HG02763 (cell line): ENCODE data around the gene SVEP1.

Experiments
- ATAC-seq: cut with Tn5 transposase; IDR thresholded peaks from one replicate; pipeline ENCODE4 v1.9.1; 2021; ENCODE audit warnings: mild to moderate bottlenecking, moderate library complexity; ENCODE audit not compliant: unreplicated experiment

Gene SVEP1

DNA sequence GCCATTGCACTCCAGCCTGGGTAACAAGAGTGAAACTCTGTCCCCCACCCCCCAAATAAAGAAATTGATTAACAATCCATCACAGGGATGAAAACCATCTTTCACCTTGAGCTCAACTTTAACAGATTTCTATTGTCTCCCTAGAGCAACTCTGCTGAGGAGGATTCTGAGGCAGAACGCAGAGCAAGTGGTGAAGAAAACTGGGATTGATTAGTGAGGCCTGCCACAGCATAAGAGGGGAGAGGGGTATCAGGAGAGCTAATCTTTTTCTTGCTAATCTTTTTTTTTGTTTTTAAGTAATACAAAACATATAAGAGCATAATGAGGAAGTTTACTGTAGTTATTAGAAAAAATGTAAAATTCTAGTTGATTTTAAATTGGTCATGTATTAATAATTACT is 250.8 kb downstream of the SVEP1 start:
- no peak for ATAC-seq

DNA sequence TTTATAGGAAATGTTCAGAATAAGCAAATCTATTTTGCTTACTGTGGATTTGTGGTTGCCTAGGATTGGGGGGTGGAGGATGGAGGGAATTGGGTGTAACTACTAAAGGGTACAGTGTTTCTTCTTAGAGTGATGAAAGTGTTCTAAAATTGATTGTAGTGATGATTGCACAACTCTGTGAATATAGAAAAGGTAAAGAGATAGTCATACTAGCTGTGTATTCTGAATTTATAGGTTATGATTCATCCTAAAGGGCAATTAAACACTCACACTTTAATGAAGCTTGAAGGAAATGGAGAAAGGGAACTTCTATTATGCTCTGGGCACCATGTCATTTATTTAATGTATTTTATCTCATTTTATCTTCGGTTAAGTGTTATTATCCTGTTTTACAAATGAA is 251.8 kb downstream of the SVEP1 start:
- ATAC-seq = no peak

DNA sequence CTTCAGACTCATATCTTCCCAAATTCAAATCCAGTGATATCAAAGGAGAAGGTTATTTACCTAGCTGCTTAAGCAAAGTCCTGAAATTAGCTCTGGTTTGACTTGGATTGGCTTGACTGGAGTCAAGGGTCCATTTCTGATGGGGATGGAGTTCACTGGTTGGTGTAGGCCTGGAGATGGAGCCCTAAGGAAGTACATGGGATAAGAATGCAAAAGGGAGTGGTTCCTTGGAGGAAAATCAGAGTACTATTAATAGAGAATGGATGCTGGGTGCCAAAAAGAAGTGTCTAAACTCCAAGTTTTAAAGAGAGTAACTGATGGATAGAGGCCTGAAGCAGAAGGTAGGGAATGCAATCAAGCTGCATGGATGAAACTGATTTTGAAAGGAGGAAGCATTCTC is 255.7 kb downstream of the SVEP1 start:
- no peak for ATAC-seq

DNA sequence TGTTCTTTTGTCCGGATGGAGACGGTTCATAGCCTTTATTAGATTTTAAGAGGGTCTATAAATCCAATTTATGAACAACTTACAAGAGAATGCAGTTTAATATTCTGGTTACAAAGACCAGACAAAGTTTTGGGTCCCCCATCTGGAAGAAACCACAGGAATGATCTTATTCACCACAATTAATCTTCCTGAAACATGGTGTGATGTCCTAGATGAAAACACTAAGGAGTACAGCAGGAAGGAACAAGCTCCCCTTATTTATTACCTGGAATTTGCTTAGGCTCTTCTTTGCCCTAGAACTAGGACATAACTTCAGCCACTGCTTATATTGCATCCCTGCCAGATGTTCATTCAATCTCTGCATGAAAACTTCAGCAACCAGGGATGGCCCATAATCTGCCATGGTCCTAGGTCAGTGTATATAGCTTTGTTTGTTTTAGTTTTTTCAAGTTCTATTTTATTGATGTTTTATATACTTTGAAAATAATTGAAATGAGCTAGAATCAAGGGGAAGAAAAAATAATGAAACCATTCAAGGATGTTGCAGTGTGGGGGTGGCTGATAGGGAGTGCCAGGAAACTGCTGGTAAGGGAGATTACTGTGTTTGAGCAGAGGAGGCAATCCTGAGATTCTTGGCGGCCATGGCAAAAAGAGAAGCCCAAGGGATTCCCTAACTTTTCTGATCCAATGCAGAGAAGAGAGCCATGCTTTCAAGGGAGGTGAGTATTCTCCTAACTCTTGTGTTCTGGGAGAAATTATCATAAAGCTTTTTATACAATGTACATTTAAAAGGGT is 258.7 kb downstream of the SVEP1 start:
- ATAC-seq = no peak

DNA sequence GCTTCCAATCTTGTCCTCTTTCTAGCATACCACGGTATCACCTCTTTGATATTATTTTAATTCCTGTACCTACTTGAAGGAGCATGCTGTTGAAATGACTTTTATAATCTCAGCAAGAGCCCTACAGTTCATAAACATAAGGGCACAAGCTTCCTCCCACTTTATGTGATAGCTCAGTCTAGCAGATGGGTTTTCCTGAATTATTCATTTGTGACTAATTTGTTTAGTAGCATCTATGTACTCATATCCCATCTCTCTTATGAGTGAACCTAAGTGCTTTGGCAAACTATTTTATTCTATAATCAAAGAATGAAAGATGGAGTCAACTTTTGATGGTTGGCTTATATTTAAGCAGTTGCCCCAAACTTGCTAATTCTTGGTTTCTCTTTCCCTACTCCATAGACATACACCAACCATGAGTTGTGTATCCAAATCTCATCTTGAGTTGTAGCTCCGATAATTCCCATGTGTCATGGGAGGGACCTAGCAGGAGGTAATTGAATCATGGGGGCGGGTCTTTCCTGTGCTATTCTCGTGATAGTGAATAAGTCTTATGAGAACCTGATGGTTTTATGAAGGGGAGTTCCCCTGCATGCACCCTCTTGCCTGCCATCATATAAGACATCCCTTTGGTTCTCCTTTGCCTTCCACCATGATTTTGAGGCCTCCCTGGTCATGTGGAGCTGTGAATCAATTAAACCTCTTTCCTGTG is 259.6 kb downstream of the SVEP1 start:
- ATAC-seq = no peak

DNA sequence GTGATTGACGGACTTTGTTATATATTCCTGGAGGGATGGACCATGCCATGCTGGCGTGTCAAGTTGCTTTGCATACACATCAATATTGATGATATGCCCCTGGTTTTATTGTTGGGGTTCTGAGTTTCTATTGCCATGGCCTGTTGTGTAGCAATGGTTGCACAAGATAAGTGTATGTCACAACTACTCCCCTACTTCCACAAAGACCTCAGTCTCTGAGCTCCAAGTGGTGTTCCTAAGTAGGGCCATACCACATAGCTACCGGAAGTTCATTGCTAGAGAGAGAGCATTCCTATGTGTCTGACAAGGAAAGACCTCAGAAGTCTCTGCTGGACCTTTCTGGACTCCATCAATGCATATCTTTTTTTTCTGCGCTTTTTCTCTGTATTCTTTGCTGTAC is 261.6 kb downstream of the SVEP1 start:
- ATAC-seq = no peak

DNA sequence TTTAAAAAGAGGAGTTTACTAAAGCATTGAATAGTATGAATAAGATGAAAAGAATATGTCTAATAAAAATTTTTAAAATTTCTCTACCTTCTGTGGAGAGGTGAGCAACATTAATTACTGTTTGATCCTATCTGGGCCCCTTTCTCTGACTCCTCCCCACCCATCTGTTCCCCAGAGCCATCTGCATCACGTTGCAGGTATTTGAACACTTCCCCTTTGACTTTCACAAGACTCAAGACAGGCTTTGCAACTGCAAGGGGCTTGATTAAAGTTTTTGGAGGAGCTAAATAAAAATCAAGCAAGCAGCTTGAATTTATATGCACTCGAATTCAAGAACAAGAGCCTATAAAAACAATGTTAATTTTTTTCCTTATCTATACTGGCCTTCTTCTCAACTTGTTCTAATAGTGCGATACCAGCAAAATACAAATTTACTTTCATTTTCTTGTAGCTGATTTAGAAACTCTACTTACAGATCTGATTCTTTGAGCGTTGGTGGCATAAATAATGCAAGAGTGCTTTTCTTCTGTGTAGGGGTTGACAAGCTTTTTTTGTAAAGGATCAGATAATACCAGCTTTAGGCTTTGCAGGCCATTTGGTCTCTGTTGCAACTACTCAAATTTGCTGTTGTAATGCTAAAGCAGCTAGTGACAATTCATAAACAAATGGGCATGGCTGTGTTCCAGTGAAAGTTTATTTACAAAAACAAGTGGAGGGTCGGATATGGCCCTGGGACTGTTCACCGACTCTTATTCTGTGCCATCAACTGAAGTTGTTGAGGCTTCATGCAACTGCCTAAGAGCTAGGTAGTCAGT is 263.1 kb downstream of the SVEP1 start:
- peak; percentile 96 for ATAC-seq
